ENCODE measurements around the gene SHCBP1L. TPM values are rescaled to one million over a fixed set of nuclear protein-coding genes. Genes with fewer than 3 reads are reported as not detected.

Gene SHCBP1L
- total and polyA plus RNA-seq, 2 donors (not counting 1 experiment from before 2014, with no cell fraction given): not detected

DNA sequence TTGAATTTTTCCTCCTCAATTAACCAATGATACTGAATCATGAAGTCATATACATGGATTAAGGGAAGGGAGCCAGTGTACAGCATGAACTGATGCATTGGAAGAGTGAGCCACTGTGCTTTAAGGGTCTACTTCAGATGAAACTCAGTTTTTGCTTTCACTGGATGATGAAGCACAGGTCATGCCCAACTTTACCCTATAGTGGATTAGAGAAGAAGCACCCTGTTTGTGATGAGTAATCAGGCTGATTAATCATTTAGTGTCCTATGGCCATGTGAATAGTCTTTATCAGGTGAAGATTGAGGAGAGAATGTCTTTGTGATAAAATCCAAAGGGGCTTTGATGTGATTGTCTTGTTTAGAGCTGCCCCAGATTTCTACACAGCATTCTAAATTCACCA, 45.5 kb upstream of the SHCBP1L start:
- Histone ChIP-seq H3K9ac (ENCODE audit: insufficient read depth, low read length) (no peak overlapping the region), H3K4me3 (replicated peaks in 1 of 4; ENCODE audit: control extremely low read depth in 1 of 4, insufficient read depth in 1 of 4, low read depth in 3 of 4, low read length in 4 of 4) (no peak overlapping the region), H3K27me3 (ENCODE audit: control insufficient read depth, insufficient read depth, low read length) (no peaks in the 10 kb centered on the region), H4K20me1 (ENCODE audit: control insufficient read depth, extremely low read depth, insufficient read depth, low read length) (no peaks in the 10 kb centered on the region), H3K9me3 (ENCODE audit: control insufficient read depth, insufficient read depth, low read depth, low read length) (no peaks in the 10 kb centered on the region), H3K4me2 (ENCODE audit: extremely low read depth, insufficient read depth, low read length) (no peak overlapping the region), H3K27ac (ENCODE audit: insufficient read depth, low read length) (no peak overlapping the region), H3K4me1 (ENCODE audit: control insufficient read depth, extremely low read depth, insufficient read depth, low read length) (no peaks in the 10 kb centered on the region), H3K79me2 (ENCODE audit: control insufficient read depth, insufficient read depth, low read length) (no peaks in the 10 kb centered on the region), H2AFZ (ENCODE audit: low read length) (no peak overlapping the region), H3K36me3 (ENCODE audit: control insufficient read depth, insufficient read depth, low read length) (no peaks in the 10 kb centered on the region)
- TF ChIP-seq EZH2 (IDR thresholded peaks at IDR 0.05; ENCODE audit: low read length, missing control alignments): no peak
- TF ChIP-seq, protein P1, sequence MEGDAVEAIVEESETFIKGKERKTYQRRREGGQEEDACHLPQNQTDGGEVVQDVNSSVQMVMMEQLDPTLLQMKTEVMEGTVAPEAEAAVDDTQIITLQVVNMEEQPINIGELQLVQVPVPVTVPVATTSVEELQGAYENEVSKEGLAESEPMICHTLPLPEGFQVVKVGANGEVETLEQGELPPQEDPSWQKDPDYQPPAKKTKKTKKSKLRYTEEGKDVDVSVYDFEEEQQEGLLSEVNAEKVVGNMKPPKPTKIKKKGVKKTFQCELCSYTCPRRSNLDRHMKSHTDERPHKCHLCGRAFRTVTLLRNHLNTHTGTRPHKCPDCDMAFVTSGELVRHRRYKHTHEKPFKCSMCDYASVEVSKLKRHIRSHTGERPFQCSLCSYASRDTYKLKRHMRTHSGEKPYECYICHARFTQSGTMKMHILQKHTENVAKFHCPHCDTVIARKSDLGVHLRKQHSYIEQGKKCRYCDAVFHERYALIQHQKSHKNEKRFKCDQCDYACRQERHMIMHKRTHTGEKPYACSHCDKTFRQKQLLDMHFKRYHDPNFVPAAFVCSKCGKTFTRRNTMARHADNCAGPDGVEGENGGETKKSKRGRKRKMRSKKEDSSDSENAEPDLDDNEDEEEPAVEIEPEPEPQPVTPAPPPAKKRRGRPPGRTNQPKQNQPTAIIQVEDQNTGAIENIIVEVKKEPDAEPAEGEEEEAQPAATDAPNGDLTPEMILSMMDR (conservative IDR thresholded peaks at IDR 0.05 in 1 of 2, IDR thresholded peaks at IDR 0.05 in 1 of 2; ENCODE audit: low read depth in 1 of 2, low read length in 2 of 2): no peak
- no peak for DNase-seq (ENCODE audit: low read depth in 2 of 2)

DNA sequence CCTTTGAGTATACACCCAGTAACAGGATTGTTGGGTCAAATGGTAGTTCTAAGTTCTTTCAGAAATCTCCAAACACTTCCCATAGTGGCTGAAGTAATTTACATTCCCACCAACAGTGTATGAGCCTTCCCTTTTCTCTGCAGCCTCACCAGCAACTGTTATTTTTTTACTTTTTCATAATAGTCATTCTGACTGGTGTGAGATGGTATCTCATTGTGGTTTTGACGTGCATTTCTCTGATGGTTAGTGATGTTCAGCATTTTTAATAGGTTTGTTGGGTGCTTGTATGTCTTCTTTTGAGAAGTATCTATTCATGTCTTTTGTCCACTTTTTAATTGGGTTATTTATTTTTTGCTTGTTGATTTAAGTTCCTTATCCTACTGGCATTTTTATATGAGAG, 43.9 kb upstream of the SHCBP1L start:
- Histone ChIP-seq H3K9ac (ENCODE audit: insufficient read depth, low read length) (no peak overlapping the region), H3K4me3 (replicated peaks in 1 of 4; ENCODE audit: control extremely low read depth in 1 of 4, insufficient read depth in 1 of 4, low read depth in 3 of 4, low read length in 4 of 4) (no peak overlapping the region), H3K27ac (ENCODE audit: insufficient read depth, low read length) (no peak overlapping the region), H3K27me3 (ENCODE audit: control insufficient read depth, insufficient read depth, low read length) (no peaks in the 10 kb centered on the region), H4K20me1 (ENCODE audit: control insufficient read depth, extremely low read depth, insufficient read depth, low read length) (no peaks in the 10 kb centered on the region), H3K4me2 (ENCODE audit: extremely low read depth, insufficient read depth, low read length) (no peak overlapping the region), H3K79me2 (ENCODE audit: control insufficient read depth, insufficient read depth, low read length) (no peaks in the 10 kb centered on the region), H3K4me1 (ENCODE audit: control insufficient read depth, extremely low read depth, insufficient read depth, low read length) (no peaks in the 10 kb centered on the region), H3K36me3 (ENCODE audit: control insufficient read depth, insufficient read depth, low read length) (no peaks in the 10 kb centered on the region), H3K9me3 (ENCODE audit: control insufficient read depth, insufficient read depth, low read depth, low read length) (no peaks in the 10 kb centered on the region), H2AFZ (ENCODE audit: low read length) (no peak overlapping the region)
- DNase-seq (ENCODE audit: low read depth in 2 of 2): peak in 1 of 2 donors; percentile 31
- no peak for TF ChIP-seq EZH2 (IDR thresholded peaks at IDR 0.05; ENCODE audit: low read length, missing control alignments)
- TF ChIP-seq, protein P1 (conservative IDR thresholded peaks at IDR 0.05 in 1 of 2, IDR thresholded peaks at IDR 0.05 in 1 of 2; ENCODE audit: low read depth in 1 of 2, low read length in 2 of 2): no peak

DNA sequence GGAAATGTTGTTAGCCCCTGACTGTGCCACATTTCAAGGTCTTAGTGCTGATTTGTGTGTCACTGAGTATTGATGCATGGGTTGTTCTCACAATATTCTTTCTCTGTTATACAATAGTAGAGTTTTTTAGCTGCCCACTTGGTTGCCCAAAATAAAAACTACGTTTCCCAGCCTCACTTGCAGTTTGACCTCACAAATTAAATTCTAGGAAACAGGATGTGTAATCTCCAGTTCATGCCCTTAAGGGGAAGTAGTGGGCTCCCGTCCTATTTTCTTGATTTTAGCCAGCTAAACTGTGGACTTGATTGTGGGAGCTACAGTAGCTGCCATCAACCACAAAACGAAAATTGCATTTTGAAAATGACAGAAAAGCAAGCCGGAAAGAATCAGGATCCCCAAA, 42.9 kb upstream of the SHCBP1L start:
- no peak for DNase-seq (ENCODE audit: low read depth in 2 of 2)
- no peak for TF ChIP-seq EZH2 (IDR thresholded peaks at IDR 0.05; ENCODE audit: low read length, missing control alignments)
- TF ChIP-seq, protein P1 (conservative IDR thresholded peaks at IDR 0.05 in 1 of 2, IDR thresholded peaks at IDR 0.05 in 1 of 2; ENCODE audit: low read depth in 1 of 2, low read length in 2 of 2): no peak
- no peaks in the 10 kb centered on the region for H3K36me3 ChIP-seq (ENCODE audit: control insufficient read depth, insufficient read depth, low read length)
- no peak overlapping the region for H3K27ac ChIP-seq (ENCODE audit: insufficient read depth, low read length)
- H3K4me3 ChIP-seq (replicated peaks in 1 of 4; ENCODE audit: control extremely low read depth in 1 of 4, insufficient read depth in 1 of 4, low read depth in 3 of 4, low read length in 4 of 4): no peak overlapping the region
- H3K79me2 ChIP-seq (ENCODE audit: control insufficient read depth, insufficient read depth, low read length): no peaks in the 10 kb centered on the region
- H3K4me2 ChIP-seq (ENCODE audit: extremely low read depth, insufficient read depth, low read length): no peak overlapping the region
- no peaks in the 10 kb centered on the region for H4K20me1 ChIP-seq (ENCODE audit: control insufficient read depth, extremely low read depth, insufficient read depth, low read length)
- H3K9me3 ChIP-seq (ENCODE audit: control insufficient read depth, insufficient read depth, low read depth, low read length): no peaks in the 10 kb centered on the region
- no peak overlapping the region for H3K9ac ChIP-seq (ENCODE audit: insufficient read depth, low read length)
- peaks cover under 1% of the 10 kb centered on the region for H3K4me1 ChIP-seq (ENCODE audit: control insufficient read depth, extremely low read depth, insufficient read depth, low read length)
- H3K27me3 ChIP-seq (ENCODE audit: control insufficient read depth, insufficient read depth, low read length): no peaks in the 10 kb centered on the region
- no peak overlapping the region for H2AFZ ChIP-seq (ENCODE audit: low read length)

All from fibroblast of lung (primary cell).